CD4-positive, alpha-beta T cell treated with Interleukin-12 subunit alpha and Interleukin-12 subunit beta, for 1 hour (primary cell): Measurements from ENCODE around the gene TARS2.
A peak's percentile ranks its signal among the peaks of the same experiment; 100 is the strongest.

ENCODE experiments used
- DNase-seq: peaks from one replicate; pipeline ENCODE4 v3.0.0-alpha.2; 2020

Gene TARS2

DNA sequence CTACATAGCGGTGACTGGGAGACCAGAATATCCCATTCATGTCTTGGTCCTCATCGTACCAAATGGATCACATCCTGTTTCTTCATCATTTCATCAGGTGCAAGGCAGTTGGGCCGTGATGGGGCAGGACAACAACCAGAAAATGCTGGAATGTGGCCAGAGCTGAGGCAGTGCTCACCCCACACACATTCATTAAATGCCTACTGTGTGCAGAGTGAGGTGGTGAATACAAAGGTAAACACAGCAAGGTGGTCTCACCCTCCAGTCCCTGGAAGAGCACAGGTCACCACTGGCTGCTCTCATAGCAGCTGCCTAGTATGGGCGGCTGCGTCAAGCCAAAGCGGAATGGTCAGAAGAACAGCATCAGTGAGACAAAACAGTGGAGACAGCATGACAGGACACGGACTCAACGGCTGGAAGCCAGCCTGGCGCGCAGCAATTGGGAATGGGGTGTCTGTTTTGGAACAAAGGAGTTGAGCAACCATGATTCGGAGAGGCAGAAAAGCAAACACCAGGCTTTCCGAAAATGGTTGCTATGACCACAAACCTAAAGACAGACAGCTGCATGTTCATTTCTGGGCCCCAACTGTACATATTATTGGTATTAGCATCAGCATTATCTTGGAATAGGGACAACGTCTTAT, 56.4 kb downstream of the TARS2 start:
- DNase-seq = no peak

DNA sequence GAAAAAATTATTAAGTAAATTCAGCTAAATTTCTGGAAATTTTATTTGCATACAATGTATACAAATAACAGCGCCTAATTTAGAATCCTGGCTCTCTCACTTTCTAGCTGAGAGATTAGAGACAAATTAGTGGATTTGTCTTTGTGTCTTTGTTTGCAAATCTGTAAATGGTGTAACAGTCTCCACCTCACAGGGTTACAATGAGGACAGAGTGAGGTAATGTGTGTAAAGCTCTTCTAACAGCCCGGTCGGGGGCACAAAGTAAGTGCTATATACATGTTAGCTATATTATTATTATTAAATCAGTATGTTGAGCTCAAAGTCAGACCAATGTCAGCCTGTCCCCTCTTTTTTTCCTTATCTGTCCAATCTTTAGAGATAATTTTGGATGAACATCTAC, 57.0 kb downstream of the TARS2 start:
- no peak for DNase-seq

DNA sequence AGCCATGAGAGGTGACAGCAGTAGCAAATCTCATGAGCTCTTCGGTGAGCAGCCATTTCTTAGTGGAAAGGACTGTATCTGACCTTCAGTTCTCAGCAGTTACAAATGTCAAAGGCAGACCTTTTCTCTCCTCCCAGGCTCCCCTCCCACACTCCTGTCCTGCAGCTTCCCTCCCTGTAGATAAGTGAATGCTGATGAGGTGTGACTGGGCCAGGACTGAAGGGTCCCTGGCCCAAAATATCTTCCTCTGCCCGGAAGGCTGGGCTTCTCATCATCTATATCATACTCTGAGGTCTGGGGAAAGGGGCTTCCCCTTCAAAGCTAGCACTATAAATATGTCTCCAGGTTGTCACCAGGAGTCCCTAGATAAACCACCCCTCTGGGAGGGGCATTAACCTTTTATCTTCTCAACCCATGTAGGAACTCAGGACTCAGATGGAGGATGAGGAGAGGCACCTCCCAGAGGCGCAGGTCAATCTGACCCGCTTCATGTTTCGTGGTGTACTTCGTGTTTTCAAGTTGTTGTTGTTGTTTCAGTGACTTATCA, 58.3 kb downstream of the TARS2 start:
- DNase-seq = no peak

DNA sequence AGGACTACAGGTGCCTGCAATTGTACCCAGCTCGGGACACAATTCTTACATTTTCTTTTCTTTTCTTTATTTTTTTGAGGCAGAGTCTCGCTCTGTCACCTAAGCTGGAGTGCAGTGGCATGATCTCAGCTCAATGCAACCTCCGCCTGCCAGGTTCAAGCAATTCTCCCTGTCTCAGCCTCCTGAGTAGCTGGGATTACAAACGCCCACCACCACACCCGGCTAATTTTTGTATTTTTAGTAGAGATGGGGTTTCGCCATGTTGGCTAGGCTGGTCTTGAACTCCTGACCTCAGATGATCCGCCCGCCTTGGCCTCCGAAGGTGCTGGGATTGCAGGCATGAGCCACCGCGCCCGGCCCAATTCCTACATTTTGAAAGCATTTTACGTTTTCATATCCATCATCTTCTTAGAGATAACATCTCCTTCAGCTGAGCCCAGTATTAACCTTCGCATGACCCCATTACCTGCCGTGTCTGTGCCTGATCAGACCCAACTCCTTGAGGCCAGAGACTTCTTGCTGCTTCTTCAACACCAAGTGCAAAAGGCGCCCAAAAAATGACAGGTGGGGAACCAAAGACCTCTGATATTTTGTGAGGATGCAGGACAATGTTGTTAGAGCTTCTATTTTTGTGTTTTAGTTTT, 59.2 kb downstream of the TARS2 start:
- DNase-seq = no peak

DNA sequence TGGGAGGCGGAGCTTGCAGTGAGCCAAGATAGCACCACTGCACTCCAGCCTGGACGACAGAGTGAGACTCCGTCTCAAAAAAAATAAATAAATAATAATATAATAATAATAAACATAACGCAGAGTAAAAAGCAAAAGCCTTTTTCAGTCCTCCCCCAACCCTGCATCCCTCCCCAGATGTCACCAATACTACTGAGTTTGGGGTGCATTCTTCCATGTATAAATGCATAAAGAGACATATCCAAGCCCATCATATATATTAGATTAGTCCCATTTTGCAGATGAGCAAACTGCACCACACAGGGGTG, 61.1 kb downstream of the TARS2 start:
- DNase-seq = no peak

DNA sequence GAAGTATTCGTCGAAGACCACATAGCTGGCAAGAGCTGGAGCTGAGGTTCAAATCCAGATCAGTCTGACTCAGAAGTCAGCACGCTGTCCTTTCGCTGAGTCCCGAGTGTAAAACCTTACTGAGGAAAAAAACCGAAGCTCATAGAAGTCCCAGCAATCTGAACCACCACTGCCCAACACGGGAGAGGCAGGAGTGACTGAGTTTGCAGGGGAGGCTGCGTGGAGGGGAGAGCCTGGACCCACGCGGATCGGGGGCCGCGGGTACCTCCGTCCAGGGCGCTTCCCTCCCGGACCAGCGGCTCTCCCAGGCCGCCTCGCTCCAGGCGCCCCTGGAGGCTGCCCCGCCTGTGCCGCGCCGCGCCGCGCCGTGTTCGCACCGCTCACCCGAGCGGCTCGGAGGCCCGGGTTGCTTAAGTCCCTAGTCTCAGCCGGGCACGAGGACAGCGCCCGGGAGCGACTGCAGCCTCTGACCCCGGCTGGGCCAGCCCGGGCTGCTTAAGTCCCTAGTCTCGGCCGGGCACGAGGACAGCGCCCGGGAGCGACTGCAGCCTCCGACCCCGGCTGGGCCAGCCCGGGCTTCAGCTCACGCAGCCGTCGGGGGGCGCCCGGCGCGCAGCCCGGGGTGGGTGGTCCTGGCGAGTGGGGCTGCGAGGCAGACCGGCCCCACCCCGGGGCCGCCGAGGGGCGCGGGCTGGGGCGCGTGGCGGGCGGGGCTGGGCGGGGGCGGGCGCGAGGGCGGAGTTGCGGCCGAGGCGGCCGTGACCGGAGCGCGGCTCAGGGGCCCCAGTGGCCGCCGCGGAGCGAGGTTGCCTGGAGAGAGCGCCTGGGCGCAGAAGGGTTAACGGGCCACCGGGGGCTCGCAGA, 61.6 kb downstream of the TARS2 start, which contains the start of gene ADAMTSL4:
Gene ADAMTSL4 (plus strand): TSS at position 777 of the 864 bp plus-strand sequence. CDS start 2,881 bp downstream, outside the sequence.
- peak; percentile 40 for DNase-seq

DNA sequence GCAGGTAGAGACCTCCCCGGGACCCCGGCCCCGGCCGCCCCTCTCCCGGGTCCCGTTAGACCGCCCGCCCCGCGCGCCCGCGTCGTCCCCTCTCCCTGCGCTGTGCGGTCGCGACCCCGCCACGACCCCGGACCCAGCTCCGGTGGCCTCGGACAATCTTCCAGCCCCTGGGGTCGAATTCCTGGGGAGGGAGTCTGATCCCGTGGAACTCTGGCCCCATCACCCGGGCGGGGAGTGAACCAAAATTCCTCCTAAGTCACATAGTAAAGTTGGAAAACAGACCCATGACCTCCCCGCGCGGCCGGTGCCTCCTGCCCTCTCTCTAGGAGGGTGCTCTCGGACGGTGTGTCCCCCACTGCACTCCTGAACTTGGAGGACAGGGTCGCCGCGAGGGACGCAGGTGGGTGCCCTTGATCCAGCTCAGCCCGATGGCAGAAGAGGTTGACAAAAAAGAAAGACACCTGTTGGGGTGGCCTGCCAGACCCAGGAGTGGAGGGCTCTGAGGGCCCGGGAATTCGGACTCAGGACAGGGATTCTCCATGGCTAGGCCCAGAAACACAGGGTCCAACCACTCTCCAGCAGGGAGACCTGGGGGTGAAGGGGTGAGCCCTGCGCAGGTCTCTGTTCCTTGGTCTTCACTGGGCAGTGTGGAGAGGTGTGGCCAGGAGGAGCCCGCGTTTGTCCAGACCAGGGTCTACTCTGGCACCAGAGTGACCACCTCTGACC, 62.4 kb downstream of the TARS2 start:
- DNase-seq = no peak

DNA sequence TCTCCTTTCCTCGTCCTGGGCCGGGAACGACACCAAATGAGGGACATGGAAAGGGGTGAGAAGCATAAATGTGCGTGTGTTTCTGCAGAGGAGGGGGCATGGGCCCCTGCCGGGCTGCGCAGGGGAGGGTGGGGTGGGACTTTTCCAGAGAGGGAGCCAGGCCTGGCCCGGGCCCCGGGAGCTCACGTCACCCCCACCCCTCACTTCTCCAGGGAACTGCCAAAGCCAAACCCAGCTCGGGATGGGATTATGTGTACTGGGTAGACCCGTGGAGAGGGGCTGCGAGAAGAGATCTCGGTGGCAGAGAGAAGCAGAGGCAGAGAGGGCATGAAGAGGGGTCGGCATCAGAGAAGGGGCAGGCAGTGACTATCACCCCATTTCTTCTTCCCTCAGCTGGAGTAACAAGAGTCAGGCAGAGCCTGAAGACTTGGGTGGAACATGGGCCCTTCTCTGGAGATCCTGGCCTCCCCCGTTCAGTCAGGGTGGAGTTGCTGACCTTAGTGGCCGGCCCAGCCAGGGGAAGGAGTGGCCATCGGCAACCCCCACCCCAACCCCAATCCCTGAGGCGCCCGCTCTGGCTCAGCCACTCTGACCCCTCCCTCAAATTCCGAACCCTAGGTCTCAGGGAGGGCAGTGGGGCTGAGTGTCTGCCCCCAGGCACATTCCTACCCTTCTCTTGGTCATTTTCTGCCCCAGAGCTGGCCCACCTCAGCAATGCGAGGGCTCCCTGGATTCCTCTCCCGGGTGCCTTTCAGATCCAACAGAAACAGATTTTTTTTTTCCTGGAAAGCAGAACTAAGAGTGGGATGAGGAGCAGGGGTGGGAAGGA, 63.2 kb downstream of the TARS2 start:
- DNase-seq = no peak

DNA sequence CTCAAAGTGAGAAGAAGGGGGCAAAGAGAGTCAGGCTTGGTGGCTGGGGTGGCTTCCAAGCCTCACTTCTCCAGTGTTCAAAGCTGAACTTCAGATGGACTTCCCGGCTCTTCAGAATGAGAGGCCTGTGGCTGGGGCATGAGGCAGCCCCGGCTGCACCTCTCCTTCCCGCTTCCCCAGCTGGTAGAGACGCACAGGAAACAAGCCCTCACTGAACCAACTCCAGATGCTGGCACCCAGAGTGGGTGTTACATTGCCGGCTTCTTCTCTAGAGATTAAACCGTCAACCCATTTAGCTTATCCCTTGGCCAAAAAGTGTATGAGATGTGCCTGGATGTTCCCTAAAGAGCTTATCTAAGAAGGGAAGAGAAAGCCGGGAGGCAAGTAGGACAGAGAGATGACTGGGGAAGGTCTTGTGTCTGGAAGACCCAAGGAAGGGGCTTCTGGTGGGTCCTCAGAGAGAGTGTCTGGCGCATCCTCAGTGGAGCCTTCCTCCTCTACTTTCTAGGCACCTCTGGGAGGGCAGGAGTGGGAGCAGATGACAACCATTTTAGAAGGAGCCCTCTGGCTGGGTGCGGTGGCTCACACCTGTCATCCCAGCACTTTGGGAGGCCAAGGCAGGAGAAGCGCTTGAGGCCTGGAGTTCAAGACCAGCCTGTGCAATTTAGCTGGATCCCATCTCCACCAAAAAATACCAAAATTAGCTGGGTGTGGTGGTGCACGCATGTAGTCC, 64.0 kb downstream of the TARS2 start:
- peak; percentile 16 for DNase-seq

DNA sequence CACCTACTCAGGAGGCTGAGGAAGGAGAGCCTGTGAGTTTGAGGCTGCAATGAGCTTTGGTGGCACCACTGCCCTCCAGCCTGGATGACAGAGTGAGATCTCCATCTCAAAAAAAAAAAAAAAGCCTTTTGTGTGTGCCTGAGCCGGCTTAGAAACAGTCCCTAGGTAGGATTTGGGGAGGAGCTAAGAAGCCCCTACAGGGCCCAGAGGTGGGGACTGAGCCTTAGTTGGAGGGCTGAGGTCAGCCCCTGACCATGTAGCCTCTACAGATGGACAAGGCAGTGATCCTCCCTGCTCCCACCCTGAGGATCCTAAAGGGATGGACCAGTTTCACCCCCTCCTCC, 64.5 kb downstream of the TARS2 start:
- DNase-seq = peak; percentile 13

DNA sequence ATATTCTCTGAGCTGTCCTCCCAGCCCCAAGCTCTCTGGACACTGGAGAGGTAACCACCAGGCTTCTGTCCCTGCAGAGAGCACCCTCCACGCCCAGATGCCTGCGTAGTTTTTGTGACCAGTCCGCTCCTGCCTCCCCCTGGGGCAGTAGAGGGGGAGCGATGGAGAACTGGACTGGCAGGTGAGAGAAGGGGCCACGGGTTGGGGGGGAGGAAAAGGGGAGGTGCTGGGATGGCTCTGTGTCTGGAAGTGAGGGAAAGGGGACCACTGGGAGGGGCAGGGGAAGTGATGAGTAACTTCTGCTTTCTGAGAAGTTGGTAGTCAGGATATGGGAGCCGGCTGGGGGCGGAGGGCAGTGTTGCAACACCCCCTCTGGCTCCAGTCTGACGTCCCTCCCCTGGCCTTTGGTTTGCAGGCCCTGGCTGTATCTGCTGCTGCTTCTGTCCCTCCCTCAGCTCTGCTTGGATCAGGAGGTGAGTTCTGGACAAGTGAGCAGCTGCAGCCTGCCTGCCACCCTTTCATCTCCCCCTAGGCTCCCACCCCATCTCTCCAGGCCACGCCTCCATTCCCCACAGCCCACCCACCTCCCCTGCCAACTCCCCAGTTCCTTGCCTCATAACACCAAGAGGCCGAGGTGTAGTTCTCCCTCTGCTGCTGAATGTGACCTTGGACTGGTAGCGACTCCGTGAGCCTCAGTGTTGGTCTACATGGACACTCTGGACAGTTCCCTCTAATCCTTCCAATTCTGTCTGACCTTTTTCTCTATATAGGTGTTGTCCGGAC, 65.1 kb downstream of the TARS2 start:
- peak; percentile 40 for DNase-seq

DNA sequence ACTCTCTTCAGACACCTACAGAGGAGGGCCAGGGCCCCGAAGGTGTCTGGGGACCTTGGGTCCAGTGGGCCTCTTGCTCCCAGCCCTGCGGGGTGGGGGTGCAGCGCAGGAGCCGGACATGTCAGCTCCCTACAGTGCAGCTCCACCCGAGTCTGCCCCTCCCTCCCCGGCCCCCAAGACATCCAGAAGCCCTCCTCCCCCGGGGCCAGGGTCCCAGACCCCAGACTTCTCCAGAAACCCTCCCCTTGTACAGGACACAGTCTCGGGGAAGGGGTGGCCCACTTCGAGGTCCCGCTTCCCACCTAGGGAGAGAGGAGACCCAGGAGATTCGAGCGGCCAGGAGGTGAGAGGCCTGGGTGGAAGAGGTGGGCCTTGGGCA, 65.7 kb downstream of the TARS2 start:
- no peak for DNase-seq

DNA sequence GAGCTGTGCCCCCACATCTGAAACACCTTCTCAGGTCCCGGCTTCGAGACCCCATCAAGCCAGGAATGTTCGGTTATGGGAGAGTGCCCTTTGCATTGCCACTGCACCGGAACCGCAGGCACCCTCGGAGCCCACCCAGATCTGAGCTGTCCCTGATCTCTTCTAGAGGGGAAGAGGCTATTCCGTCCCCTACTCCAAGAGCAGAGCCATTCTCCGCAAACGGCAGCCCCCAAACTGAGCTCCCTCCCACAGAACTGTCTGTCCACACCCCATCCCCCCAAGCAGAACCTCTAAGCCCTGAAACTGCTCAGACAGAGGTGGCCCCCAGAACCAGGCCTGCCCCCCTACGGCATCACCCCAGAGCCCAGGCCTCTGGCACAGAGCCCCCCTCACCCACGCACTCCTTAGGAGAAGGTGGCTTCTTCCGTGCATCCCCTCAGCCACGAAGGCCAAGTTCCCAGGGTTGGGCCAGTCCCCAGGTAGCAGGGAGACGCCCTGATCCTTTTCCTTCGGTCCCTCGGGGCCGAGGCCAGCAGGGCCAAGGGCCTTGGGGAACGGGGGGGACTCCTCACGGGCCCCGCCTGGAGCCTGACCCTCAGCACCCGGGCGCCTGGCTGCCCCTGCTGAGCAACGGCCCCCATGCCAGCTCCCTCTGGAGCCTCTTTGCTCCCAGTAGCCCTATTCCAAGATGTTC, 66.3 kb downstream of the TARS2 start:
- no peak for DNase-seq

DNA sequence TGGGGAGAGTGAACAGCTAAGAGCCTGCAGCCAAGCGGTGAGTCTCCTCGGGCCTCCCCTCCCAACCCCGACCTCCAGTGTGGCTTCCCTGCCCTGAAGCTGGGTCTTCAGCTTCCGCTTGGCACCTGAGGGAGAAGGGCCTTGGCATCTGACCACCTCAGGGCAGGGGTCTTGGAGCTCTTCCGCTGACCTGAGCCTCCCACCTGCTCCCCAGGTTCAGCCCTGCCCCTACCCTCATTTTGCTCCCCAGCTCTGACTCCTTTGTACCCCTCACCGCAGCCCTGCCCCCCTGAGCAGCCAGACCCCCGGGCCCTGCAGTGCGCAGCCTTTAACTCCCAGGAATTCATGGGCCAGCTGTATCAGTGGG, 66.8 kb downstream of the TARS2 start:
- DNase-seq = no peak

DNA sequence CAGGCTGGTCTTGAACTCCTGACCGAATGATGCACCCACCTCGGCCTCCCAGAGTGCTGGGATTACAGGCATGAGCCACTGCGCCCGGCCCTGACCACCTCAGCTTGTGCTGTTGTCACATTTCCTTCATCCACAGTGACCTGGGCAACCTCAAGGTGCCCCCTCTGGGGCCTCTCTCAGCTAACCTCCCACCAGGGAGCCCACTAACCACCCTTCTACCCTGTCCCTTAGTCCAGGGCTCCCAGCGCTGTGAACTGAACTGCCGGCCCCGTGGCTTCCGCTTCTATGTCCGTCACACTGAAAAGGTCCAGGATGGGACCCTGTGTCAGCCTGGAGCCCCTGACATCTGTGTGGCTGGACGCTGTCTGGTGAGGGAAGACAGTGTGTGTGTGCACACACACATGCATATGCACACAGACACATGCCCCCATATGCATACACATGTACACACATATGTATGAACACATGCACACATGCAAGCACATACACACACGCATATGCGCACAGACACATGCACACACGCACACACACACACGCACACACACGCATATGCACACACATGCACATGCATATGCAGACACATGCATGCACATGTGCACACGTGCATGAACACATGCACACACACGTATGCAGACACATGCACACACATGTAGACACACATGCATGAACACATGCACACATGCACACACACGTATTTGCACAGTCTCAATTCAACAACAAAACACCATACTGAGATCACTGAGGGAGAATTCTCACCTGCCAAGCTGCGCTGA, 68.2 kb downstream of the TARS2 start:
- DNase-seq = no peak

DNA sequence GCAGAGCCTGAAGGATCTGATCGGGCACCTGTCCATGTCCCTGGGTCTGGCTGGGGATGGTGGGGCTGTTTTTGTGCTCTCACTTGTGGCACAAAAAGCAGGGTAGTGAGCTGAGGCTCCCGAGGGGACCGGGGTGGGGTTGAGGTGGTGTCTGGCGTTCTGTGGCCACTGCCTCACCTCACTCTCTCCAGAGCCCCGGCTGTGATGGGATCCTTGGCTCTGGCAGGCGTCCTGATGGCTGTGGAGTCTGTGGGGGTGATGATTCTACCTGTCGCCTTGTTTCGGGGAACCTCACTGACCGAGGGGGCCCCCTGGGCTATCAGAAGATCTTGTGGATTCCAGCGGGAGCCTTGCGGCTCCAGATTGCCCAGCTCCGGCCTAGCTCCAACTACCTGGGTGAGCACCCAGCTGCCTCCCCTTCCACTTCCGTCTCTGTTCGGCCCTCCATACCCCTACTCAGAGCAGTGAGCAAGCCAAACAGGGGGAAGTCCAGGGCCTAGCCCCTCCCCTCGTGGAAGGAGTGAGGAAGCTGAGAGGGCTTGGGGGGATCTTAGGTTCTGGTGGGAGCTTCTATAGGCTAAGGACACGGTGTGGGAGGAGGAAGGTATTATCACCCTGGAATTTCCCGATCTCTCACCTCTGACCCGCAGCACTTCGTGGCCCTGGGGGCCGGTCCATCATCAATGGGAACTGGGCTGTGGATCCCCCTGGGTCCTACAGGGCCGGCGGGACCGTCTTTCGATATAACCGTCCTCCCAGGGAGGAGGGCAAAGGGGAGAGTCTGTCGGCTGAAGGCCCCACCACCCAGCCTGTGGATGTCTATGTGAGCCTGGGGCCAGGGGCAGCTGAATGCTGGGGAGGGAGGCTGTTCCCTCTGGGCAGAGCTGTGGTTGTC, 69.0 kb downstream of the TARS2 start:
- no peak for DNase-seq

DNA sequence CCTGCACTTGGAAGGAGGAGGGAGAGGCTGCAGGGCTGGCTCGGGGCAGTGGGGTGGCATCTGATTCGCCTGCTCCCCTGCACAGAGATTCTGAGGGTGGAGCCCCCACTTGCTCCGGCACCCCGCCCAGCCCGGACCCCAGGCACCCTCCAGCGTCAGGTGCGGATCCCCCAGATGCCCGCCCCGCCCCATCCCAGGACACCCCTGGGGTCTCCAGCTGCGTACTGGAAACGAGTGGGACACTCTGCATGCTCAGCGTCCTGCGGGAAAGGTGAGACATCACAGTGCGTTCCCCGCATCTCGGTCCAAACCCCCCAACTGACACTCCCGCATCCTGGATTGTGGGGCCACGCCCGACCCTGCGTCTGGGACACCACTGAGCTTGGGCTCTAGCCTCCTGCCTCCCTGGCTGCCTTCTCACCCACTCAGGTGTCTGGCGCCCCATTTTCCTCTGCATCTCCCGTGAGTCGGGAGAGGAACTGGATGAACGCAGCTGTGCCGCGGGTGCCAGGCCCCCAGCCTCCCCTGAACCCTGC, 69.9 kb downstream of the TARS2 start:
- DNase-seq = no peak
